Endometrium (tissue), 2 donors: ENCODE data around the gene UBE3A.

Experiments used
- FAIRE-seq: peaks from 2 replicates; lab custom pipeline; 2012; peaks lifted over from hg19 to GRCh38; lab: Jason Lieb, UNC
- donor health status: control.
- donor health status: control.

The UBE3A gene

DNA sequence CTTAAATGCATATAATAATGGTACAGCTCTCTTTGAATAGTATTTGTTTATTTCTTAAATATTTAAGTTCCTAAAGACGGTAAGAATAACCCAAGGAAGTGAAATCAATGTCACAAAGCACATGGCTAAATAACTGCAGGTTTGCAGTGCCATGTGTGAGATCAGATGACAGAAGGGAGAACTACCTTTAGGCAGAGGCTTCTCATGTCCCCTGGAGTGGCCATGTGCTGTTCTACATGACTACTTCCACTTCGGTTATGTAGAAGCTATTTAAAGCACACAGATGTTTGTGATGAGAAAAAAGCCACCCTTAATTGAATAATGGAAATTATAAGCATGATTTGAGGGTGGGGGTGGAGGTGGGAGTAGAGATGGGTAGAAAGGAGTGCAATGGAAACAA, 109.1 kb downstream of the UBE3A start:
- FAIRE-seq = no peak

DNA sequence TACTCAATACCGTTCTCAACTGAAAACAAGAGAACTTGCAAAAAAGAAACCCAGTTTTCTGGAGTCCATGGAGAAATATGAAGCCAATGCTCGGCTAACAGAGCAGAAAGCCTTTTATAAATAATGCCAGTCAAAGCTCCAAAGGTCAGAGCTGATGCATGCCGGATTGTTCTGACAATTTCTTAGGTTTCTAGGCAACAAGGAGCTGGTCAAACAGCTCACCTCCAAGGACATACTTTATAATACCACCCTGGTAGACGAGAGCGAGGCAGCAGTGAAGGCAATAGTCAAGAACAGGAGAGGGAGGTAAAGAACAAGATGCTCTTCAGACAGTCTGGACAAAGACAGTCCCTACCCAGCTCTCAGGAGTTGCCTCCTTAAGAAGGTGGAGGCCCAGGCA, 111.1 kb downstream of the UBE3A start:
- no peak for FAIRE-seq

DNA sequence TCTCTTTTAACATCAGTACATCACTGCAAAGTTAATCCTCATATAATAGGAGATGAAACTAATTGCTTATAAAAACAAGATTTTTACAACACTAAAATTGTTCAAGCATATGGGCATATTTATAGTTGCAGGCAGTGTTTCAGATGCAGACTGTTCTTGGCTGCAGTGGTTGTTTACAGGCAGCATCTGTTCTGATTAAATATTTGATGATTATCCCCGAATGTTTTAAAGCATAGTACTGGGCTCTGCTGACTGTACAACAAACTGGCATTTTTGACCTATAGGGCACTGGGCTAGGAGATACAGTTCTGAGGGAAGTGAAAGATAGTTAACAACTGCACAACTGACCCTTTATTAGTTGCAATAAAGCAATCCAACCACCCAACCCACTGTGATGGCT, 113.6 kb downstream of the UBE3A start:
- no peak for FAIRE-seq

- FAIRE-seq = no peak
Measured at GRCh38 chr15:25323420-25323819, 115.4 kb downstream of the UBE3A start.

DNA sequence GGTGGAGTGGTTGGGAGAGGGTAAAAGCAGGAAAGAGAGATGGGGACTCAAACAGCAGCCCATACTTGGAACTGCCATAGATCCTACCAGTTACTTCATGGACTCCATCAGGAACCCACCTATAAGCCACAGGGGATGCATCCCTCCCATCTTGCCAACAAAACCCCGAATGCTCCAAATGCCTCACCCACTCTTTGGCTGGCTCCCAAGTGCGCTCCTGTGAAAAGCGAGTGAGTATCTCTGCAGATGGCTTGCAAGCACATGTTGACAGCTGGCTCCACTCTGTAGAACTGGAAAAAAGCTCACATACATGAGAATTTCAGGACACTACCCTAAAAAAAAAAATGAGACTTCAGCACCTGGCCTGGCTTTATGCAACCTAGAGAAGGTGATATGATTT, 151.0 kb downstream of the UBE3A start:
- FAIRE-seq = no peak
